Measurements from ENCODE around the gene HACD2.

GRCh38 chr3:123478314-123478713 lies 106.5 kb downstream of the HACD2 start:
- no peak for TF ChIP-seq CTCF (optimal IDR thresholded peaks at IDR 0.05 in 1 of 3, IDR thresholded peaks at IDR 0.05 in 1 of 3, conservative IDR thresholded peaks at IDR 0.05 in 1 of 3; ENCODE audit: extremely low read depth in 1 of 3, insufficient read depth in 2 of 3, low read length in 3 of 3)
- no peak for TF ChIP-seq EZH2 (IDR thresholded peaks at IDR 0.05; ENCODE audit: low read length)

Data from keratinocyte (primary cell).